Caco-2 (cell line): ENCODE results near the gene LRRTM4. TPM values are rescaled to one million over a fixed set of nuclear protein-coding genes. Genes with fewer than 3 reads are reported as not detected.
A peak's percentile ranks its signal among the peaks of the same experiment; 100 is the strongest.

Source experiments
- BruUV-seq: library from RNA; stranded (reverse); fragments of 400-500 nt; replicated peaks from 2 replicates; lab custom pipeline; 2021; lab: Mats Ljungman, UMichigan
- CTCF ChIA-PET: fragments of 300-600 bp; sonication (Branson Sonifier 250); formaldehyde crosslinking; loops from one replicate; lab custom pipeline; 2022; ENCODE audit warnings: antibody characterized with exemption; lab: Charles Lee
- POLR2A ChIA-PET: fragments of 300-600 bp; sonication (Branson Sonifier 250); formaldehyde crosslinking; loops from one replicate; lab custom pipeline; 2022; ENCODE audit warnings: antibody characterized with exemption; lab: Charles Lee
- DNase-seq, 2 experiments: peaks; one replicate each; pipeline versions ENCODE4 v3.0.0 to v3.0.0-alpha.2; 2020 to 2022
- H3K27me3 ChIP-seq: replicated peaks from 2 replicates; pipeline ENCODE4 v1.6.0; 2011; ENCODE audit warnings: low read length; ENCODE audit not compliant: control insufficient read depth, insufficient read depth
- H3K36me3 ChIP-seq: 2 replicates; pipeline ENCODE4 v1.5.1; 2011; ENCODE audit warnings: low read length; ENCODE audit not compliant: control insufficient read depth, insufficient read depth
- H3K4me1 ChIP-seq: fragments of 250-450 bp; sonication (Bioruptor Pico); 2 replicates; pipeline ENCODE4 v1.5.1; 2020; ENCODE audit warnings: mild to moderate bottlenecking
- H3K4me3 ChIP-seq: 2 replicates; pipeline ENCODE4 v1.5.1; 2011; ENCODE audit warnings: low read depth, mild to moderate bottlenecking, control low read depth, low read length
- H3K9me3 ChIP-seq: fragments of 250-450 bp; sonication (Bioruptor Pico); 2 replicates; pipeline ENCODE4 v1.5.1; 2020; ENCODE audit warnings: mild to moderate bottlenecking, moderate library complexity
- H3K27ac Mint-ChIP-seq: one replicate; pipeline ENCODE4 v1.8.0; 2022; ENCODE audit warnings: mixed read lengths; ENCODE audit not compliant: unreplicated experiment
- H3K27me3 Mint-ChIP-seq: one replicate; pipeline ENCODE4 v1.8.0; 2022; ENCODE audit warnings: mixed read lengths; ENCODE audit not compliant: insufficient read depth, unreplicated experiment
- H3K36me3 Mint-ChIP-seq: one replicate; pipeline ENCODE4 v1.8.0; 2022; ENCODE audit warnings: mild to moderate bottlenecking, mixed read lengths; ENCODE audit not compliant: insufficient read depth, unreplicated experiment
- H3K4me1 Mint-ChIP-seq: one replicate; pipeline ENCODE4 v1.8.0; 2022; ENCODE audit warnings: low read depth, mixed read lengths; ENCODE audit not compliant: unreplicated experiment
- H3K4me3 Mint-ChIP-seq: one replicate; pipeline ENCODE4 v1.8.0; 2022; ENCODE audit warnings: mild to moderate bottlenecking, moderate library complexity, mixed read lengths; ENCODE audit not compliant: unreplicated experiment
- H3K9me3 Mint-ChIP-seq: one replicate; pipeline ENCODE4 v1.8.0; 2022; ENCODE audit warnings: mixed read lengths; ENCODE audit not compliant: unreplicated experiment
- CTCF ChIP-seq, 2 experiments: fragments of 200-600 bp in 1 of 2; IDR thresholded peaks; 1 replicate in 1 of 2; 2 replicates in 1 of 2; pipeline versions ENCODE4 v1.5.1 to v1.8.0; 2011 to 2022; ENCODE audit warnings: antibody characterized with exemption in 1 of 2, control low read depth in 1 of 2, inconsistent platforms in 1 of 2, low read depth in 1 of 2, low read length in 1 of 2, mild to moderate bottlenecking in 1 of 2, moderate library complexity in 1 of 2; ENCODE audit not compliant: insufficient read depth in 1 of 2, severe bottlenecking in 1 of 2, unreplicated experiment in 1 of 2
- intact Hi-C: fragments of 100-400 bp; cut with micrococcal nuclease; formaldehyde crosslinking; loops from one replicate; pipeline ENCODE4 v1.10.0; 2022; ENCODE audit not compliant: unreplicated experiment
- total RNA-seq: library from RNA; stranded (reverse); gene quantifications from 2 replicates; pipeline ENCODE4 v1.2.3, GENCODE V29; 2022

The LRRTM4 gene
- total RNA-seq, 1 experiment from 2014 or later, result 0.32 TPM

GRCh38 chr2:77081597-77081996 is 440.6 kb downstream of the LRRTM4 start:
- ChIA-PET CTCF (no interaction called here), POLR2A (no interaction called here)
- DNase-seq, result no peak
- no peaks in the 10 kb centered on the region; the same call in 1 of the 2 replicates for H3K27me3 ChIP-seq
- no peaks in the 10 kb centered on the region for H3K36me3 Mint-ChIP-seq
- no peak overlapping the region for H3K4me3 Mint-ChIP-seq
- no peaks in the 10 kb centered on the region for H3K9me3 Mint-ChIP-seq
- H3K9me3 ChIP-seq, result no peaks in the 10 kb centered on the region
- BruUV-seq, result no TSS peak
- no peak overlapping the region for H3K27ac Mint-ChIP-seq
- H3K27me3 Mint-ChIP-seq, result no peaks in the 10 kb centered on the region
- no peaks in the 10 kb centered on the region for H3K36me3 ChIP-seq
- no peaks in the 10 kb centered on the region for H3K4me1 ChIP-seq
- intact Hi-C loops, result no loop called here
- TF ChIP-seq CTCF (IDR thresholded peaks at IDR 0.05; ENCODE audit: insufficient read depth in 1 of 2, low read depth in 1 of 2, low read length in 1 of 2, severe bottlenecking in 1 of 2, unreplicated experiment in 1 of 2), result no peak
- H3K4me1 Mint-ChIP-seq, result no peaks in the 10 kb centered on the region
- H3K4me3 ChIP-seq, result no peak overlapping the region

GRCh38 chr2:77064324-77064723 is 457.9 kb downstream of the LRRTM4 start:
- BruUV-seq, result no TSS peak
- H3K27me3 Mint-ChIP-seq, result no peaks in the 10 kb centered on the region
- H3K4me1 Mint-ChIP-seq, result no peaks in the 10 kb centered on the region
- ChIA-PET CTCF (no interaction called here), POLR2A (no interaction called here)
- no peak overlapping the region for H3K4me3 Mint-ChIP-seq
- no peak overlapping the region for H3K27ac Mint-ChIP-seq
- DNase-seq, result no peak
- Histone ChIP-seq H3K4me1 (no peaks in the 10 kb centered on the region), H3K9me3 (no peaks in the 10 kb centered on the region; the same call in 1 of the 2 replicates), H3K36me3 (no peaks in the 10 kb centered on the region), H3K27me3 (no peaks in the 10 kb centered on the region), H3K4me3 (no peak overlapping the region)
- no peaks in the 10 kb centered on the region for H3K9me3 Mint-ChIP-seq
- TF ChIP-seq CTCF (IDR thresholded peaks at IDR 0.05; ENCODE audit: insufficient read depth in 1 of 2, low read depth in 1 of 2, low read length in 1 of 2, severe bottlenecking in 1 of 2, unreplicated experiment in 1 of 2), result no peak
- H3K36me3 Mint-ChIP-seq, result no peaks in the 10 kb centered on the region
- intact Hi-C loops, result no loop called here

- Histone ChIP-seq H3K27me3 (no peaks in the 10 kb centered on the region), H3K4me3 (no peak overlapping the region), H3K9me3 (no peaks in the 10 kb centered on the region; the same call in 1 of the 2 replicates), H3K36me3 (no peaks in the 10 kb centered on the region), H3K4me1 (no peaks in the 10 kb centered on the region)
- no peaks in the 10 kb centered on the region for H3K36me3 Mint-ChIP-seq
- no peaks in the 10 kb centered on the region for H3K9me3 Mint-ChIP-seq
- DNase-seq, result peak; percentile 3 to 30
- no peaks in the 10 kb centered on the region for H3K4me1 Mint-ChIP-seq
- no peak overlapping the region for H3K4me3 Mint-ChIP-seq
- ChIA-PET CTCF (no interaction called here), POLR2A (no interaction called here)
- BruUV-seq, result no TSS peak
- TF ChIP-seq CTCF (IDR thresholded peaks at IDR 0.05; ENCODE audit: insufficient read depth in 1 of 2, low read depth in 1 of 2, low read length in 1 of 2, severe bottlenecking in 1 of 2, unreplicated experiment in 1 of 2), result no peak
- H3K27ac Mint-ChIP-seq, result no peak overlapping the region
- intact Hi-C loops, result no loop called here
- H3K27me3 Mint-ChIP-seq, result no peaks in the 10 kb centered on the region
These were observed 467.2 kb downstream of the LRRTM4 start for GRCh38 chr2:77054938-77055337.
